ENCODE measurements around the gene NR3C2.
"Not testable (repeated sequence)": the region's sequence is repeated elsewhere in the genome, so short reads cannot be mapped to it uniquely, and the experiment has no call there.

The NR3C2 gene

DNA sequence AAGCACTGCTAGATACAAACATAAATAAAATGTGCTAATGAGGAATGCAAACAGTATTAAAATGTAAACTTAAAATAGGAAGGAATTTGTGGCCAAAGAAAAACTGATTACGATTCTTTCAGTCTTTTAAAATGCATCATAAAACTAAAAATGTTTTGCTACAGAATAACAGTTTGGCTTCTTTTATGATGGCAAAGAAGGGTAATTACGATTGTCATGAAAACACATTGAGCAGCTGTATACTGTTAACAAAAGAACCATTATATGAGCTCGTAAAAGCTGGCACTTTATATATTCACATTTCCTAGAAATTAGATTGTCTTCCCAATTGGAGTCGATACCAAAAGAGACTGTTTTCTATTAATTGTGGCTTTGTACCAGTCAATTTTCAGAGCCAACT is 290.4 kb downstream of the NR3C2 start:
- TF ChIP-seq, protein P1, sequence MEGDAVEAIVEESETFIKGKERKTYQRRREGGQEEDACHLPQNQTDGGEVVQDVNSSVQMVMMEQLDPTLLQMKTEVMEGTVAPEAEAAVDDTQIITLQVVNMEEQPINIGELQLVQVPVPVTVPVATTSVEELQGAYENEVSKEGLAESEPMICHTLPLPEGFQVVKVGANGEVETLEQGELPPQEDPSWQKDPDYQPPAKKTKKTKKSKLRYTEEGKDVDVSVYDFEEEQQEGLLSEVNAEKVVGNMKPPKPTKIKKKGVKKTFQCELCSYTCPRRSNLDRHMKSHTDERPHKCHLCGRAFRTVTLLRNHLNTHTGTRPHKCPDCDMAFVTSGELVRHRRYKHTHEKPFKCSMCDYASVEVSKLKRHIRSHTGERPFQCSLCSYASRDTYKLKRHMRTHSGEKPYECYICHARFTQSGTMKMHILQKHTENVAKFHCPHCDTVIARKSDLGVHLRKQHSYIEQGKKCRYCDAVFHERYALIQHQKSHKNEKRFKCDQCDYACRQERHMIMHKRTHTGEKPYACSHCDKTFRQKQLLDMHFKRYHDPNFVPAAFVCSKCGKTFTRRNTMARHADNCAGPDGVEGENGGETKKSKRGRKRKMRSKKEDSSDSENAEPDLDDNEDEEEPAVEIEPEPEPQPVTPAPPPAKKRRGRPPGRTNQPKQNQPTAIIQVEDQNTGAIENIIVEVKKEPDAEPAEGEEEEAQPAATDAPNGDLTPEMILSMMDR (IDR thresholded peaks at IDR 0.05; ENCODE audit: low read depth, low read length) = no peak
- no peak for DNase-seq (ENCODE audit: extremely low read depth, low read depth)

DNA sequence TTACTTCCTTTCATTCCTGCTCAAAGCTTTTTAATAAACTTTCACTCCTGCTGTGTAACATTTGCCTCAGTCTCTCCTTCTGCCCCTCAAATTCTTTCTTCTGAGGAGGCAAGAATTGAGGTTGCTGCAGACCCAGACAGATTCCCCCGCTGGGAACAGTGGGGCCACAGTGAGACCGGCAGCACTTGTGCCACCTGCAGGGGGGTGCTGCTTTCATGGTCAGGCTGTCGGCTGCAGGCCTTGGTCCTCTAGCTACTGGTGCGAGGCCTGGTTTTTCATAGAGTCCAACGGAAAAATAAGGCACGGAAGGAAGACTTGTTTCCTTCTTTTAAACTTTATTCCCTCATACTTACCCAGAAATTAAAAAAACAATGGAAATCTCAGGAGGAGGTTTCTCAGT is 296.7 kb downstream of the NR3C2 start:
- TF ChIP-seq, protein P1 (IDR thresholded peaks at IDR 0.05; ENCODE audit: low read depth, low read length) = no peak
- DNase-seq (ENCODE audit: extremely low read depth, low read depth) = no peak

- DNase-seq (ENCODE audit: extremely low read depth, low read depth) = no peak
- TF ChIP-seq, protein P1 (IDR thresholded peaks at IDR 0.05; ENCODE audit: low read depth, low read length) = no peak
Observed at GRCh38 chr4:148143174-148143573, 299.0 kb downstream of the NR3C2 start.

DNA sequence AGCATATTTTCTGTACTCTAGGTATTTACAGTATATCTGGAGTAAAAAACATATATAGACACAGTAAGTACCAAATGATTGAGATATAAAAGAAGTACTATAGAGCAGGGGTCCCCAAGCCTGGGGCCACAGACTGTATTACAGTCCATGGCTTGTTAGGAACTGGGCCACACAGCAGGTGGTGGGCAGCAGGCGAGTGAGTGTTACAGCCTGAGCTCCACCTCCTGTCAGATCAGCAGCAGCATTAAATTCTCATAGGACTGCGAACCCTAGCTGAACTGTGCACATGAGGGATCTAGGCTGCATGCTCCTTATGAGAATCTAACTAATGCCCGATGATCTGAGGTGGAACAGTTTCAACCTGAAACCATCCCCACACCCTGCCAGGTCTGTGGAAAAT is 300.7 kb downstream of the NR3C2 start:
- TF ChIP-seq, protein P1 (IDR thresholded peaks at IDR 0.05; ENCODE audit: low read depth, low read length) = no peak
- DNase-seq (ENCODE audit: extremely low read depth, low read depth) = no peak

GRCh38 chr4:148126825-148127224 is 315.4 kb downstream of the NR3C2 start:
- TF ChIP-seq, protein P1 (IDR thresholded peaks at IDR 0.05; ENCODE audit: low read depth, low read length) = no peak
- no peak for DNase-seq (ENCODE audit: extremely low read depth, low read depth)

- DNase-seq (ENCODE audit: extremely low read depth, low read depth) = no peak
- TF ChIP-seq, protein P1 (IDR thresholded peaks at IDR 0.05; ENCODE audit: low read depth, low read length) = no peak
Observed at GRCh38 chr4:148124512-148124911, 317.7 kb downstream of the NR3C2 start.

DNA sequence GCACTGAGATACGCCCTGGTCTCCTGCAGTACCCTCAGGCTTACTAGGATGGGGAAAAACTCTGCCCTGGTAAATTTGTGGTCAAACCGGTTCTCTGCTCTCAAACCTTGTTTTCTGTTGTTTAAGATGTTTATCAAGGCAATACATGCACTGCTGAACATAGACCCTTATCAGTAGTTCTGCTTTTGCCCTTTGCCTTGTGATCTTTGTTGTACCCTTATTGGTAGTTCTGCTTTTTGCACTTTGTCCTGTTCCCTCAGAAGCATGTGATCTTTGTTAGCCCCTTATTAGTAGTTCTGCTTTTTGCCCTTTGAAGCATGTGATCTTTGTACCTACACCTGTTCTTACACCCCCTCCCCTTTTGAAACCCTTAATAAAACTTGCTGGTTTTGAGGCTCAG is 319.1 kb downstream of the NR3C2 start:
- DNase-seq (ENCODE audit: extremely low read depth, low read depth) = not testable (repeated sequence)

GRCh38 chr4:148120216-148120615 is 322.0 kb downstream of the NR3C2 start:
- no peak for DNase-seq (ENCODE audit: extremely low read depth, low read depth)
- TF ChIP-seq, protein P1 (IDR thresholded peaks at IDR 0.05; ENCODE audit: low read depth, low read length) = no peak
